Liver (tissue), 9 donors: ENCODE data around the gene RTL9. TPM values are rescaled to one million over a fixed set of nuclear protein-coding genes. Genes with fewer than 3 reads are reported as not detected.

ENCODE experiments used
- DNase-seq: peaks from one replicate; pipeline ENCODE4 v3.0.0-alpha.2; 2017; ENCODE audit warnings: low spot score
- H3K27ac ChIP-seq, 2 donors: one replicate each; pipeline ENCODE4 v1.7.0; 2013; ENCODE audit warnings: inconsistent platforms in 2 of 2, low read length in 2 of 2, control low read depth in 1 of 2, low read depth in 1 of 2, mild to moderate bottlenecking in 1 of 2
- H3K27me3 ChIP-seq, 4 donors: one replicate each; pipeline versions ENCODE4 v1.6.1 to v1.7.0; 2013; ENCODE audit warnings: low read length in 3 of 4, inconsistent platforms in 1 of 4, mild to moderate bottlenecking in 1 of 4, moderate library complexity in 1 of 4; ENCODE audit not compliant: control insufficient read depth in 4 of 4, insufficient read depth in 4 of 4
- H3K36me3 ChIP-seq, 4 donors: one replicate each; pipeline versions ENCODE4 v1.6.1 to v1.7.0; 2013; ENCODE audit warnings: low read length in 3 of 4, mild to moderate bottlenecking in 3 of 4, low read depth in 1 of 4, moderate library complexity in 1 of 4; ENCODE audit not compliant: control insufficient read depth in 4 of 4, insufficient read depth in 3 of 4
- H3K4me1 ChIP-seq, 4 donors: one replicate each; pipeline versions ENCODE4 v1.6.1 to v1.7.0; 2013; ENCODE audit warnings: low read length in 3 of 4, mild to moderate bottlenecking in 3 of 4, moderate library complexity in 1 of 4; ENCODE audit not compliant: control insufficient read depth in 4 of 4, insufficient read depth in 4 of 4
- H3K4me3 ChIP-seq, 3 donors: one replicate each; pipeline versions ENCODE4 v1.6.1 to v1.7.0; 2013; ENCODE audit warnings: low read length in 3 of 3, control low read depth in 1 of 3, low read depth in 1 of 3, mild to moderate bottlenecking in 1 of 3
- H3K9ac ChIP-seq, 2 donors: one replicate each; pipeline ENCODE4 v1.7.0; 2013; ENCODE audit warnings: low read length in 2 of 2, mild to moderate bottlenecking in 2 of 2, moderate library complexity in 2 of 2, control low read depth in 1 of 2, low read depth in 1 of 2
- H3K9me3 ChIP-seq, 4 donors: one replicate each; pipeline versions ENCODE4 v1.6.1 to v1.7.0; 2013; ENCODE audit warnings: low read length in 3 of 4; ENCODE audit not compliant: control insufficient read depth in 4 of 4
- EGR1 ChIP-seq, 2 donors: IDR thresholded peaks; 2 replicates each; pipeline ENCODE4 v1.6.1; 2016 to 2018; ENCODE audit warnings: antibody characterized with exemption in 2 of 2, low read depth in 2 of 2
- FOXA2 ChIP-seq: IDR thresholded peaks from 2 replicates; pipeline ENCODE4 v1.6.1; 2016; ENCODE audit warnings: antibody characterized with exemption
- GABPA ChIP-seq, 2 donors: IDR thresholded peaks in 1 of 2; conservative IDR thresholded peaks in 1 of 2; 2 replicates each; pipeline ENCODE4 v1.6.1; 2016; ENCODE audit warnings: antibody characterized with exemption in 2 of 2, mild to moderate bottlenecking in 1 of 2, moderate library complexity in 1 of 2
- HNF4A ChIP-seq, 2 donors: conservative IDR thresholded peaks; 2 replicates each; pipeline ENCODE4 v1.6.1; 2016; ENCODE audit warnings: antibody characterized with exemption in 2 of 2, mild to moderate bottlenecking in 2 of 2
- HNF4G ChIP-seq: IDR thresholded peaks from 2 replicates; pipeline ENCODE4 v1.6.1; 2016; ENCODE audit warnings: antibody characterized with exemption
- JUND ChIP-seq, 2 donors: IDR thresholded peaks; 2 replicates each; pipeline ENCODE4 v1.6.1; 2016; ENCODE audit warnings: antibody characterized with exemption in 2 of 2
- NR2F2 ChIP-seq: IDR thresholded peaks from 2 replicates; pipeline ENCODE4 v1.6.1; 2016; ENCODE audit warnings: antibody characterized with exemption
- RAD21 ChIP-seq, 2 donors: IDR thresholded peaks; 2 replicates each; pipeline ENCODE4 v1.6.1; 2016; ENCODE audit warnings: antibody characterized with exemption in 2 of 2, mild to moderate bottlenecking in 2 of 2
- RXRA ChIP-seq, 2 donors: IDR thresholded peaks; 2 replicates each; pipeline ENCODE4 v1.6.1; 2017 to 2018; ENCODE audit warnings: antibody characterized with exemption in 2 of 2, mild to moderate bottlenecking in 1 of 2
- SP1 ChIP-seq: IDR thresholded peaks from 2 replicates; pipeline ENCODE4 v1.6.1; 2018; ENCODE audit warnings: antibody characterized with exemption, mild to moderate bottlenecking
- TAF1 ChIP-seq: conservative IDR thresholded peaks from 2 replicates; pipeline ENCODE4 v1.6.1; 2016; ENCODE audit warnings: antibody characterized with exemption, mild to moderate bottlenecking
- YY1 ChIP-seq: IDR thresholded peaks from 2 replicates; pipeline ENCODE4 v1.6.1; 2016; ENCODE audit warnings: antibody characterized with exemption, mild to moderate bottlenecking
- WGBS: extraction: QIAGEN DNeasy Blood & Tissue Kit; methylation state at CpG from one replicate; pipeline ENCODE4 v1.1.7; 2013; 5-methylcytosine and 5-hydroxymethylcytosine counted together
- polyA plus RNA-seq, 2 donors: library from polyadenylated mRNA; stranded (reverse) in 1 of 2; unstranded in 1 of 2; fragments of 200-250 nt in 1 of 2; fragments of >200 nt in 1 of 2; fragmentation: Nextera tagmentation in 1 of 2; extraction: Ambion mirVana in 1 of 2; gene quantifications; one replicate each; pipeline versions ENCODE4 v1.2.1 to v1.2.3, GENCODE V29; 2013 to 2015
- total RNA-seq, 2 donors: library from RNA; depleted of rRNA; stranded (reverse); fragments of >200 nt; gene quantifications; one replicate each; pipeline ENCODE4 v1.2.3, GENCODE V29; 2014
- TF ChIP-seq, protein P1 (sequence below): IDR thresholded peaks from 2 replicates; pipeline ENCODE4 v1.6.1; 2016; ENCODE audit warnings: antibody characterized with exemption
- TF ChIP-seq, protein P2 (sequence below): IDR thresholded peaks from 2 replicates; pipeline ENCODE4 v1.6.1; 2016; ENCODE audit warnings: antibody characterized with exemption
- TF ChIP-seq, protein P3 (sequence below): IDR thresholded peaks from 2 replicates; pipeline ENCODE4 v1.6.1; 2016; ENCODE audit warnings: antibody characterized with exemption, mild to moderate bottlenecking
- TF ChIP-seq, protein P4 (sequence below): fragments of 150-350 bp; IDR thresholded peaks from 2 replicates; pipeline ENCODE4 v1.5.1; 2017; ENCODE audit warnings: improper control_type of control experiment, low read depth, low read length; ENCODE audit not compliant: missing input control
- TF ChIP-seq, protein P5 (sequence below): IDR thresholded peaks from 2 replicates; pipeline ENCODE4 v1.6.1; 2016; ENCODE audit warnings: antibody characterized with exemption
- donor health status: healthy.
- donor health status: healthy.
- donor health status: healthy.
- donor health status: healthy.
- donor health status: healthy.

The RTL9 gene
- total and polyA plus RNA-seq, 4 donors = 0.05 to 0.37 (median 0.25) TPM; not detected in 1

DNA sequence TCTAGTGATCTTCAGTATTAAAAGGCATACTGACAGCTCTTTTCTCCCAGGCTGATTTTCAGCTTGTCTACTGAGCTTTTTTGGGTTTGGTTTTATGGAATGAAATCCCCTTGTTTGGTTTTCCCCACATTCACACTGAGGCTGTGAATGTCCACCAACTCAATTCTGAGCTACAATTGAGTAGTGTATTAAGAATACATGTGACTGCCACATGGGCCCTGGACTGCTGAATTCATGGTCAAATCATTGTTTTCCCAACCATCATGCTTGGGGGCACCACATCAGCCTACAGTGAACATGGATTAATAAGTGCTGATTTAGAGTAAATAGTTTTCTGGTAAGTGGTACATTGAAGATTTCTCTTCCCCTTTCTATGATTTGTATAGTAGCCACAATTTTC is 32.4 kb downstream of the RTL9 start (continued):
- TF ChIP-seq, protein P1, sequence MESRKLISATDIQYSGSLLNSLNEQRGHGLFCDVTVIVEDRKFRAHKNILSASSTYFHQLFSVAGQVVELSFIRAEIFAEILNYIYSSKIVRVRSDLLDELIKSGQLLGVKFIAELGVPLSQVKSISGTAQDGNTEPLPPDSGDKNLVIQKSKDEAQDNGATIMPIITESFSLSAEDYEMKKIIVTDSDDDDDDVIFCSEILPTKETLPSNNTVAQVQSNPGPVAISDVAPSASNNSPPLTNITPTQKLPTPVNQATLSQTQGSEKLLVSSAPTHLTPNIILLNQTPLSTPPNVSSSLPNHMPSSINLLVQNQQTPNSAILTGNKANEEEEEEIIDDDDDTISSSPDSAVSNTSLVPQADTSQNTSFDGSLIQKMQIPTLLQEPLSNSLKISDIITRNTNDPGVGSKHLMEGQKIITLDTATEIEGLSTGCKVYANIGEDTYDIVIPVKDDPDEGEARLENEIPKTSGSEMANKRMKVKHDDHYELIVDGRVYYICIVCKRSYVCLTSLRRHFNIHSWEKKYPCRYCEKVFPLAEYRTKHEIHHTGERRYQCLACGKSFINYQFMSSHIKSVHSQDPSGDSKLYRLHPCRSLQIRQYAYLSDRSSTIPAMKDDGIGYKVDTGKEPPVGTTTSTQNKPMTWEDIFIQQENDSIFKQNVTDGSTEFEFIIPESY = no peak
- no peak for TF ChIP-seq TAF1
- TF ChIP-seq SP1 = no peak

DNA sequence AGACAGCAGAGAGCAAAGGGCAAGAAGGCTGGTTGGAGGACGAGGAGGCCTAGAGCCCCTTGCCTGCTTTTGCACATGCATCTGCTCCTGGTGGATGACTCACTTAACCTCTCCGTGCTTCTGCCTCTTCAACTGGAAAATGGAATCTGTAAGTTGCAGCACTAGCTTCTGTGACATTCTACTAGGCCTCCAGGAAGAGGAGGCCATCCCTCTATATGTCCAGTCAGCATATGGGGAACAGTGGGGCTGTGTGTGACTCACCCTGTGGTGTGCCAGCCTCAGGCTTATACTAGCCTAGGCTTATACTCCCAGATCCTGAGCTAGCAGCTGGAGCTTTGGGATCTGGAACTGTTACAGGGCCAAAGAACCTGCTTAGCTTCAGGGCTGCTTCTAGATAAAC is 36.0 kb downstream of the RTL9 start:
- Histone ChIP-seq H3K4me3 (no peak overlapping the region), H3K9me3 (no peaks in the 10 kb centered on the region), H3K27ac (no peak overlapping the region), H3K4me1 (no peaks in the 10 kb centered on the region), H3K27me3 (no peaks in the 10 kb centered on the region), H3K9ac (no peak overlapping the region), H3K36me3 (no peaks in the 10 kb centered on the region)
- no peak for TF ChIP-seq SP1
- no peak for TF ChIP-seq RXRA (IDR thresholded peaks at IDR 0.05)
- TF ChIP-seq TAF1 = no peak
- TF ChIP-seq FOXA2 = no peak
- TF ChIP-seq, protein P2, sequence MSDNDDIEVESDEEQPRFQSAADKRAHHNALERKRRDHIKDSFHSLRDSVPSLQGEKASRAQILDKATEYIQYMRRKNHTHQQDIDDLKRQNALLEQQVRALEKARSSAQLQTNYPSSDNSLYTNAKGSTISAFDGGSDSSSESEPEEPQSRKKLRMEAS = no peak
- no peak for DNase-seq
- WGBS = 93% methylated on average over 2 of the region's 2 CpGs

DNA sequence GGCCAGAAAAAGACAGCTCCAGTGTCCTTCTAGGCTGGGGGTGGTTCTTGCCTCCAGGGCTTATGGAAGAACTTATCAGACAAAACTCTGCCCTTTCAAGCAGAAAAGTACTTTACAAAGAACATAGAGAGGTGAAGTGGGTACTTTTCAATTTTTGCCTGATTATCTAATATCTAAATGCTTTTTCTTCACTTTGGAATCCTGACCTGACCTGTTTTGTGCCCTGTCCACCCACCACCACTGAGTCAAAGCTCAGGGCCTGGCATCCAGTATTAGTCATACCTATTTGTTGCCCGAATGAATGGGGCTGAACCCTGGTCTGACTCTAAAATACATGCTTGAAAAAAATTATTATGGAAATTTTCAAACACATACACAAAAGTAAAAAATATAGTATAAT is 37.2 kb downstream of the RTL9 start:
- Histone ChIP-seq H3K27me3 (no peaks in the 10 kb centered on the region), H3K36me3 (no peaks in the 10 kb centered on the region), H3K9ac (no peak overlapping the region), H3K9me3 (no peaks in the 10 kb centered on the region), H3K4me3 (no peak overlapping the region), H3K27ac (no peak overlapping the region), H3K4me1 (no peaks in the 10 kb centered on the region)
- TF ChIP-seq, protein P3, sequence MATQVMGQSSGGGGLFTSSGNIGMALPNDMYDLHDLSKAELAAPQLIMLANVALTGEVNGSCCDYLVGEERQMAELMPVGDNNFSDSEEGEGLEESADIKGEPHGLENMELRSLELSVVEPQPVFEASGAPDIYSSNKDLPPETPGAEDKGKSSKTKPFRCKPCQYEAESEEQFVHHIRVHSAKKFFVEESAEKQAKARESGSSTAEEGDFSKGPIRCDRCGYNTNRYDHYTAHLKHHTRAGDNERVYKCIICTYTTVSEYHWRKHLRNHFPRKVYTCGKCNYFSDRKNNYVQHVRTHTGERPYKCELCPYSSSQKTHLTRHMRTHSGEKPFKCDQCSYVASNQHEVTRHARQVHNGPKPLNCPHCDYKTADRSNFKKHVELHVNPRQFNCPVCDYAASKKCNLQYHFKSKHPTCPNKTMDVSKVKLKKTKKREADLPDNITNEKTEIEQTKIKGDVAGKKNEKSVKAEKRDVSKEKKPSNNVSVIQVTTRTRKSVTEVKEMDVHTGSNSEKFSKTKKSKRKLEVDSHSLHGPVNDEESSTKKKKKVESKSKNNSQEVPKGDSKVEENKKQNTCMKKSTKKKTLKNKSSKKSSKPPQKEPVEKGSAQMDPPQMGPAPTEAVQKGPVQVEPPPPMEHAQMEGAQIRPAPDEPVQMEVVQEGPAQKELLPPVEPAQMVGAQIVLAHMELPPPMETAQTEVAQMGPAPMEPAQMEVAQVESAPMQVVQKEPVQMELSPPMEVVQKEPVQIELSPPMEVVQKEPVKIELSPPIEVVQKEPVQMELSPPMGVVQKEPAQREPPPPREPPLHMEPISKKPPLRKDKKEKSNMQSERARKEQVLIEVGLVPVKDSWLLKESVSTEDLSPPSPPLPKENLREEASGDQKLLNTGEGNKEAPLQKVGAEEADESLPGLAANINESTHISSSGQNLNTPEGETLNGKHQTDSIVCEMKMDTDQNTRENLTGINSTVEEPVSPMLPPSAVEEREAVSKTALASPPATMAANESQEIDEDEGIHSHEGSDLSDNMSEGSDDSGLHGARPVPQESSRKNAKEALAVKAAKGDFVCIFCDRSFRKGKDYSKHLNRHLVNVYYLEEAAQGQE = no peak
- TF ChIP-seq SP1 = no peak
- TF ChIP-seq TAF1 = no peak
- no peak for TF ChIP-seq GABPA (IDR thresholded peaks at IDR 0.05 in 1 of 2, conservative IDR thresholded peaks at IDR 0.05 in 1 of 2)
- no peak for TF ChIP-seq RAD21 (IDR thresholded peaks at IDR 0.05)
- TF ChIP-seq, protein P2 = no peak
- no peak for TF ChIP-seq HNF4G
- TF ChIP-seq, protein P4, sequence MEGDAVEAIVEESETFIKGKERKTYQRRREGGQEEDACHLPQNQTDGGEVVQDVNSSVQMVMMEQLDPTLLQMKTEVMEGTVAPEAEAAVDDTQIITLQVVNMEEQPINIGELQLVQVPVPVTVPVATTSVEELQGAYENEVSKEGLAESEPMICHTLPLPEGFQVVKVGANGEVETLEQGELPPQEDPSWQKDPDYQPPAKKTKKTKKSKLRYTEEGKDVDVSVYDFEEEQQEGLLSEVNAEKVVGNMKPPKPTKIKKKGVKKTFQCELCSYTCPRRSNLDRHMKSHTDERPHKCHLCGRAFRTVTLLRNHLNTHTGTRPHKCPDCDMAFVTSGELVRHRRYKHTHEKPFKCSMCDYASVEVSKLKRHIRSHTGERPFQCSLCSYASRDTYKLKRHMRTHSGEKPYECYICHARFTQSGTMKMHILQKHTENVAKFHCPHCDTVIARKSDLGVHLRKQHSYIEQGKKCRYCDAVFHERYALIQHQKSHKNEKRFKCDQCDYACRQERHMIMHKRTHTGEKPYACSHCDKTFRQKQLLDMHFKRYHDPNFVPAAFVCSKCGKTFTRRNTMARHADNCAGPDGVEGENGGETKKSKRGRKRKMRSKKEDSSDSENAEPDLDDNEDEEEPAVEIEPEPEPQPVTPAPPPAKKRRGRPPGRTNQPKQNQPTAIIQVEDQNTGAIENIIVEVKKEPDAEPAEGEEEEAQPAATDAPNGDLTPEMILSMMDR = no peak
- no peak for TF ChIP-seq JUND (IDR thresholded peaks at IDR 0.05)
- TF ChIP-seq, protein P5, sequence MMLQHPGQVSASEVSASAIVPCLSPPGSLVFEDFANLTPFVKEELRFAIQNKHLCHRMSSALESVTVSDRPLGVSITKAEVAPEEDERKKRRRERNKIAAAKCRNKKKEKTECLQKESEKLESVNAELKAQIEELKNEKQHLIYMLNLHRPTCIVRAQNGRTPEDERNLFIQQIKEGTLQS = no peak
- TF ChIP-seq YY1 = no peak
- no peak for TF ChIP-seq FOXA2
- no peak for TF ChIP-seq EGR1 (IDR thresholded peaks at IDR 0.05; ENCODE audit: low read depth in 2 of 2)
- no peak for TF ChIP-seq HNF4A (conservative IDR thresholded peaks at IDR 0.05)
- no peak for TF ChIP-seq NR2F2
- no peak for DNase-seq
- WGBS = 94% methylated on average over 1 of the region's 1 CpG
